ENCODE data around the gene FBXO48.
"Not testable (repeated sequence)": the region's sequence is repeated elsewhere in the genome, so short reads cannot be mapped to it uniquely, and the experiment has no call there.

Gene FBXO48

GRCh38 chr2:68467077-68467960, at the start of gene FBXO48, which contains the start of gene APLF:
TSS of gene FBXO48 (minus strand) at chr2:68467294. CDS start at chr2:68465145, 2,149 bp downstream.
TSS of gene APLF (plus strand) at chr2:68467585. CDS start at chr2:68467732, 147 bp downstream.
- DNase-seq (ENCODE audit: low read depth), result peak; percentile 93

GRCh38 chr2:68516051-68516955, 49.2 kb upstream of the FBXO48 start:
- no peak for DNase-seq (ENCODE audit: low read depth)

DNA sequence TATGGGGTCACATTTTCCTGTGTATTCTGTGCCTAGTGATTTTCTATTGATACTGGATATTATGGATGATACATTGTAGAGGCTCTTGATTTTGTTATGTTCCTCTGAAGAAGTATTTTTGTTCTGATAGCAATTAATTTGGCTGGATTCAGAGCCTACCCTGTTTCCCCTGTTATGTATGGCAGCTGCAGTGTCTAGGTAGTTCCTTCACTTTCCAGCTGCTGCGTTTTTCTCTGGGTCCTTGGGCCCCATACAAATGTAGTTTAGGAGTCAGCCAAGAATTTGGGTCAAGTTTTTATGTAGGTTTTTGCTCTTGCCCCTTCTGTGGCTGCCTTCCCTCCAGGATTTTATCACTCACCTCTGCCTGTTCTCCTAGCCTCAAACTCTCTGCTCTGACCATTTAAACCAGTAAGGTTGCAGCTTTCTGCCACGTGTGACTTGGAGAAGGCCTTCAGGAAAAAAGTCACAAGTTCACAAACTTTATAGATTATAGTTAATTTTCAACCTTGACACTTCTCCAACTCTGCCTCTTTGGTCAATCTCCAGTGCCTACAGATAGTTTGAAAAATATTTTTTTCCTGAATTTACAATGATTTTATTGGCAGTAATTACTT, 47.3 kb upstream of the FBXO48 start:
- no peak for DNase-seq (ENCODE audit: low read depth)

DNA sequence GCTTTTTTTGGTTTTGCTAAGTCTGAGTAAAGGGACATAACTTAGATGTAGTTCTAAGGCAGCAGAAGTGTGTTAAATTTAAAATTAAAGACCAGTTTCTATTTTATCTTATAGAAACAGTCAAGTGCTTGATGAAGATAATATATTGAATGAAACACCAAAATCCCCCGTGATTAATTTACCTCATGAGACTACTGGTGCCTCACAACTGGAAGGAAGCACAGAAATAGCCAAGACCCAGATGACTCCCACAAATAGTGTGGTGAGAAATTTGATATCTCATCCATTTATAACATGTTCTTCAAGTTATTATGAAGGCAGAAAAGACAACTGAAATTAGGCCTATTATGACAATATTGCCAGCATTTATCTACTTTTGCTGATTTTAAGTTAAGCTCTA, 45.9 kb upstream of the FBXO48 start:
- DNase-seq (ENCODE audit: low read depth), result no peak

- no peak for DNase-seq (ENCODE audit: low read depth)
Measured at GRCh38 chr2:68512326-68512725, 45.2 kb upstream of the FBXO48 start.

- DNase-seq (ENCODE audit: low read depth), result peak; percentile 20
Measured at GRCh38 chr2:68506170-68506569, 39.1 kb upstream of the FBXO48 start.

DNA sequence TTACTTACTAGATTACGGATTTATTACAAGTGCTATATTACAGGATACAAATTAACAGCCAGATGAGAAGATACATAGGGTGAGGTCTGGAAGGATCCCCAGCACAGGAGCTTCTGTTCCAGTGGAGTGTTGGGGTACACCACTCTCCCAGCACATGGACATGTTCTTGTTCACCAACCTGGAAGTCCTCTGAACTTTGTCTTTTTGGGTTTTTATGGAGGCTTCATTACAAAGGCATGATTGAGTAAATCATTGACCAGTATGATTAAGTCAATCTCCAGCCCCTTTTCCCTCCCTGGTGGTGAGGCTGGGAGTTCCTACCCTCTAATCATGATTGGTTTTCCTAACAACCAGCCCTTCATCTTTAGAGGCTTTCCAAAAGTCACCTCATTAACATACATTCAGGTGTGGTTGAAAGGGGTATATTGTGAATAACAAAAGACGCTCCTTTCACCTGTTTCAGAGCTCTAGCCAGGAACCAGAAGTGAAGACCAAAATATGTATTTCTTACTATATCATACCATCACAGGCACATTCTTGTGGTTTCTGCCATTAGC, 38.6 kb upstream of the FBXO48 start:
- DNase-seq (ENCODE audit: low read depth), result no peak

DNA sequence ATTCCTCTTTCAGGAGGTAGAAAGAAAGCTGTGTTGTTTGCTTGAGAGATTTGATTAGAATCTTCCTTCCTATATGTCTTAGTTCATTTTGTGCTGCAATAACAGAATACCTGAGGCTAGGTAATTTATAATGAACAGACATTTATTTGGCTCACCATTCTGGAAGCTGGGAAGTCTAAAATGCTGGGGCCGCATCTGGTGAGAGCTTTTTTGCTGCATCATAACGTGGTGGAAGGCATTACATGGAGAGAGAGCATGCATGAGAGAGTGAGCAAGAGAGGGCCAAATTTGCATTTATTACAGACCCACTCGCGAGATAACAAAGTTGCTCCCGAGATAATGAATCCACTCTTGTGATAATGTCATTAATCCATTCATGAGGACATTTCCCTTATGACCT, 34.7 kb upstream of the FBXO48 start:
- DNase-seq (ENCODE audit: low read depth), result no peak

DNA sequence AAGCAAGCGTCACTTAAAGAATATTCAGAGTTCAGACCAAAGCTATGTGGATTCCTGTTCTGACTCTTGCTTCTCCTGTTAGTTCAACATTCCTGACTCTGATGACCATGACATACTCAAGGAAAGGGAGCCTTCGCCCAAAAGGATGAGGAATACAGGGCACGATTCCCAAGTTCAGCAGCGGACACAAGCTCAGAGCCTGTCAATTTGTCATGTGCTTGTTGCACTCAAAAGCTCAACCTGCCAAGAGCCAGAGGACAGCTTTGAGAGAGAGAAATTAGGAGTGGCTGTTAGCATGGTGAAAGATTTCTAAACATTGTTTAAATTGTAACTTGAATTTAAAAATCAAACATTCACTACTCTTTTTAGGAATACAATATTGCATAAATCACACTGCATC, 33.6 kb upstream of the FBXO48 start:
- DNase-seq (ENCODE audit: low read depth), result no peak

GRCh38 chr2:68499133-68499532, 32.0 kb upstream of the FBXO48 start:
- no peak for DNase-seq (ENCODE audit: low read depth)

DNA sequence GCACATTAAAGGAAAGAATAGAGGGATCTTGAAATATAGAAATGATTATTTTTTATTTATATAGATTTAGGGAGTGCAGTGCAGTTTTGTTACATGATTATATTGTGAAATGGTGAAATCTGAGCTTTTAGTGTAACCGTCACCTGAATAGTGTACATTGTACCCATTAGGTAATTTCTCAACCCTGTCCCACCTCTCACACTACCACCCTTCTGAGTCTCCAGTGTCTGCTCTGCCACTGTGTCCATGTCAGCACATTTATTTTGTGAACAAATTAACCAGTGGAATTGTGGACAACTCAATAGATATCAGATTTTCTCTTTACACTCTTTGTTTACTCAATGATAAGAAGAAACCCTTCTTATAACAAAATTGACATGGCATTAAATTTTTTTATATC, 24.5 kb upstream of the FBXO48 start:
- DNase-seq (ENCODE audit: low read depth), result no peak

GRCh38 chr2:68489282-68489681, 22.2 kb upstream of the FBXO48 start:
- DNase-seq (ENCODE audit: low read depth), result no peak

DNA sequence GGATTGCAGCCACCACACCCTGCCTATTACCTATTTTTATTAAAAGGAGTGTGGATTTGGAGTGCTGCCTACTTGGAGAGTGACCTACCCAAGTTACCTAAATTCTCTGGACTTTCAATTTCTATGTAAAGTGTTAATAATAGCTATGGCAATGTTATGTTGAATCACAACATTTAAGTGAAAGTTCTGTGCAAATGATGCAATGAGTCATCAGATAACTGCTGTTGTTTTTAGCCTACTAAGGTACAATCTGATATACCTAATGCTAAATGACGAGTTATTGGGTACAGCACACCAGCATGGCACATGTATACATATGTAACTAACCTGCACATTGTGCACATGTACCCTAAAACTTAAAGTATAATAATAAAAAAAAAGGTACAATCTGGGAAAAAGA, 21.5 kb upstream of the FBXO48 start:
- DNase-seq (ENCODE audit: low read depth), result not testable (repeated sequence)

DNA sequence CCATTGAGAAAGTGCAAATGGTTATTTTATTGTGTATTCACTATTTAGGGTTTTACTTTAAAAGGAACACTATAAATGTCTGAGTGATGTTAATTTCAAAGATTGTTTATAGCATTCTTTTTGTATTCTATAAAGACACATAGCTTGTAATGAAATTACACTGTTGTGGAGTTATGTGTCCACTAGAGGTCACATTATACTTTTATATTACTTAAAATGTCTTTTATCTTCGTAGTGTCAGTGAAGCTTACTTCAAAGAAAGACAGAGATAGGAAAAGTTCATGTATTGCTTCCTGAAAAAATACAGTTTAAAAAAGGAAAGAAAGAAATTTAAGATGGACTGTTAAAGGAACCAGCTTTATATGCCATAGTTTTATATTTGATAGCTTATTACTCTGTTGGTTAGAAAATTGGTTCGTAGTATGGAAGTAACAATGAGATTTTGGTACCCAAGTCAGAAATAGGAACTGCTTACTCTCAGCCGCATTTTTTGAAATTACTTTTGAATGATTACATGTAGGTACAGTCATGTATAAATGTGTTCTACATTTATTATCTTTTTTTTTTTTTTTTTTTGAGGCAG, 20.8 kb upstream of the FBXO48 start:
- DNase-seq (ENCODE audit: low read depth), result no peak

GRCh38 chr2:68483011-68483410, 15.9 kb upstream of the FBXO48 start:
- no peak for DNase-seq (ENCODE audit: low read depth)

DNA sequence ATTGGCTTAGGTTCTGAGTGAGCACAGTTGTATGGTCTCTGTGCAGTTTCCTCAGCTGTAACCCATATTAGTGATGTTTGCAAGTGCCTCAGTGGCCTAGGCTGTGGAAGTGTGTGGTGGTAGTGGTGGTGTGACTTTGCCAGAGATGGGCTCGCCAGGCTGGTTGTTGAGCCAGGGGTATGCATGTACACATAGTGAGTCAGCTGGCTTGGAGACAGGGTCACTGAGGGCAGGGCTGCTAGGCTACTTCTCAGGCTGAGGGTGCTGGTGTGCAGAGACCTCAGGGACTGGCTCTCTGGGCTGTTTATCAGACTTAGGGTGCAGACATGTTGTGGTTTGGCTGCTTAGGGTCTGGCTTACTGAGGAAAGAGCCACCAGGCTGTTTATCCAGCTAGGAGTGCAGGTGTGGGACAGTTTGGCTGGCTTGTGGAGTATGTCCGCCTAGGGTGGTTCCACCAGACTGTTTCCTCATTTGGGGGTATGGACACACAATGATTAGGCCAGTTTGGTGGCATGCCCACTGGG, 15.3 kb upstream of the FBXO48 start:
- DNase-seq (ENCODE audit: low read depth), result no peak

GRCh38 chr2:68478688-68479087, 11.6 kb upstream of the FBXO48 start:
- no peak for DNase-seq (ENCODE audit: low read depth)

DNA sequence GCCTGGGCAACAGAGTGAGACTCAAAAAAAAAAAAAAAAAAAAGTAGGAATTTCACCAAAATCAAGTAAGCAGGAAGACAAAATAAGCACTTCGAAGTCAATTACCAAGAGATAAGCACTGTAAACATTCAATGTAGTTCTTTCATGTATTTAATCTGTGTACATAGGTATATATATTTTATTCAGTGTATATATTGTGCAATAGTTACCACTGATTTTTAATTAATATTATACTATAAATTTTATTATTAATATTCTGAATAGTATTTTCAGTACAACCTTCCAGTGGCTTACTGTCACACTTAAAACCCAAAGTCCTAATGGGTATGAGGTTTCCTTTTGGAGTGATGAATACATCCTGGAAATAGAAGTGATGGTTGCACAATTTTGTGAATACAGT, 9.4 kb upstream of the FBXO48 start:
- DNase-seq (ENCODE audit: low read depth), result no peak

DNA sequence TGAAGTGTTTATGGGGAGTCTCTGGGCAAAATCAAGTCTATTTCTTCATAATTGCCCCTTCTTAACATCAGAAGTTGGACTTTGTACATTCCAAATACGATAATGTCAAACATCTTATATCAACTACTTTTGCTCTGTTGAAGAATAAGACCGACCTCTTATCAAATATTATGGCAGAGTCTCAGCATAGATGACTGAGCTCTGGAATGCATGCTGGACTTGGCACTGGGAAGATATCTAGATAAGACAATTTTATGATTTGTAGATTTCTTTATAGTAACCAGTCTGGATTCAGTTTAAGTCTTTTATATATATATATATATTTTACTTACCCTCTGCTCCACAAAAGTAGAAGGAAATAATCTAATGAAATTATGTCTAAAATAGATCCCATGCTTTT, 8.5 kb upstream of the FBXO48 start:
- DNase-seq (ENCODE audit: low read depth), result no peak

DNA sequence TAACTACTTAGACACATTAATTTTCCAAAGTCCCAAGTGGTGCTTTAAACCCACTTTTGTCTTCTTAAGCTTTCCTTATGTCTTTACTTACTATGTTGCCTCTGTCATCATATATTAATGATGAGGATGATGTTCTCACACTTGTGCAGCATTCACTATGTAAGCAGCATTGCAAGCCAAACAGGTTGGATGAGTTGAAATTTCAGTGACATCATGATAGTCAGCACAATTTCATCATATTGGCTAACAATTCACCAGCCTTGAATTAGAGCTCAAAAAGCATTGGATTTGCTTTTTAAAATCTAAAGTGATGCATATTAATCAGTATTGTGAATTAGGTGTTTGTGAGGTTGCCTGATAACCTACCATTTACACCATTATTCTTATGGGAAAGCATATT, 8.0 kb upstream of the FBXO48 start:
- DNase-seq (ENCODE audit: low read depth), result no peak

GRCh38 chr2:68472796-68473414, 5.8 kb upstream of the FBXO48 start:
- no peak for DNase-seq (ENCODE audit: low read depth)

Data from CMK (cell line).